GM19328 (cell line): ENCODE results near the gene TBC1D1.

ENCODE experiments used
- ATAC-seq: cut with Tn5 transposase; IDR thresholded peaks from one replicate; pipeline ENCODE4 v1.9.1; 2021; ENCODE audit warnings: mild to moderate bottlenecking, moderate library complexity; ENCODE audit not compliant: unreplicated experiment

Gene TBC1D1

DNA sequence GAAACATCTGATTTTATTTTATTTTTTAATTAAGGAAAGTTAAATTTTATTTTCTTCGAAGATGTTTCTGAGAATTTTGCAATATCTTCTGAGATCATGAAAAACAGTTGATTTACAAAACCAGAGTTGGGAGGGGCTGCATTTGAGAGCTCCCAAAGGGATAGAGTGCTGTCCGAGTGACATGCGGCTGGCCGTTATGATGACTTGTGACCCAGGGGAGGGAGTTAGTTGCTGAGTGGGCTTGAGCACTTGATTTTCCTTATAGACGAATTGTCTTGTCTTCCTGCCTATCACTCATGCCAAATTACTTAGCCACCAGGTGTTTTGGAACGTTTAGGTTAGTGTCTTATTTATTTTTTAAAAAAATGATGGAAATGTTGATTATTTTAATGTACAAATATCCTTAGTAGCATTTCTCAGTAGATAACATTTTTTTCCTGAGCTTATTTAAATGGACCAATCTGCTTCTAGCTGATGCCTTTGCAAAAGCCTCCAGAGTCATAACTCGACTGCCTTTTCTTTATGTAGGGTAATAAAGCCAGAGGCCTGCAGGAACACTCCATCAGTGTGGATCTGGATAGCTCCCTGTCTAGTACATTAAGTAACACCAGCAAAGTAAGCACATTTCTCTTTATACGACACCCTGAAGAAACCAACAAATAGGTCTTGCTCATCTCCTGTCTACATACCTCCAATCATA is 154.6 kb downstream of the TBC1D1 start:
- no peak for ATAC-seq

DNA sequence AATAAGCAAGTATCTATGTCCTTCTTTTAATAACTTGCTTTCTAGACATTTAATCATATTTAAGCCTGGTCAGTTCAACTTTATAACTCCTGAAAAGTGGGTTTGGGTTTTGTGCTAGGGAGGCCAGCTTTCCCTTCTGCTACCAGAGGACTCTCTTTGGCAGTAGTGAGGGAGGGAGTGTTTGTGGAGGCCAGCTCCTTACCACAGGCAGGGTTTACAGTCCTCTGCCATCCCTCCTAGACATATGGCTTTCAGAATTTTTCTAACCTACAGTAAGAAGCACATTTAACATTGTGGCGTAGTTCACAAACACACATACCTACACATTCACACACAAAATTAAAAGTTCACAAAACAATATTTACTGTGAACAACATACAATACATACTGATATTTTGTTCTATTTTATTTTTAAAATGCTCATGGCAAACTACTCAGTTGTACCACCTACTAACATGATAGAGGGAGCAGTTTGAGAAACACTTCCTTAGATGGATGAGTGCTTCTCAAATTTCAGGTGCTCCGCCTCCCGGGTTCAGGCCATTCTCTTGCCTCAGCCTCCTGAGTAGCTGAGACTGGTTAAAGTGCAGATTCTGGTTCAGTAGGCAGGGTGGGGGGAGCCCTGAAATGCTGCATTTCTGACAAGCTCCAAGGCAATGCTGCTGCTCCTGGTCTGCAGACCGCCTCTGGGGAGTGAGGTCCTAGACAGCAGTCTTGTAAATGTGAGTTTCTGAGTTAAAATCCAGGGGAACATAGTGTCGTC is 156.0 kb downstream of the TBC1D1 start:
- no peak for ATAC-seq

DNA sequence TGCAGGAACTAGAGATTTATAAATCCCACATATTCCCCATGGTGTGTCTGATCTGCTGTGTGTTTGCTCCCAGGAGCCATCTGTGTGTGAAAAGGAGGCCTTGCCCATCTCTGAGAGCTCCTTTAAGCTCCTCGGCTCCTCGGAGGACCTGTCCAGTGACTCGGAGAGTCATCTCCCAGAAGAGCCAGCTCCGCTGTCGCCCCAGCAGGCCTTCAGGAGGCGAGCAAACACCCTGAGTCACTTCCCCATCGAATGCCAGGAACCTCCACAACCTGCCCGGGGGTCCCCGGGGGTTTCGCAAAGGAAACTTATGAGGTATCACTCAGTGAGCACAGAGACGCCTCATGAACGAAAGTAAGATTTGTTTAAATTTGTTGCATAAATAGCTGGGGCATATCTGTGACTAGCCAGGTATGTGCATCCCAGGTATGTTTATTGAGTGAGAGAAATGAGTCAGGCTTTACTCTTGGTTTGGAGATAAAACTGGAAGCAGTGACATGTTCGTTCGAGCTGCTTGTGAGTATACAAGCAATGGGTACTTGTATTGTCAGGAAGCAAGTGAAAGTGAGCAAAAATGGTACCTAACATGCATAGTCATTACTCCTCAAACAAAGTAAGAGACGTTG is 158.8 kb downstream of the TBC1D1 start:
- no peak for ATAC-seq

DNA sequence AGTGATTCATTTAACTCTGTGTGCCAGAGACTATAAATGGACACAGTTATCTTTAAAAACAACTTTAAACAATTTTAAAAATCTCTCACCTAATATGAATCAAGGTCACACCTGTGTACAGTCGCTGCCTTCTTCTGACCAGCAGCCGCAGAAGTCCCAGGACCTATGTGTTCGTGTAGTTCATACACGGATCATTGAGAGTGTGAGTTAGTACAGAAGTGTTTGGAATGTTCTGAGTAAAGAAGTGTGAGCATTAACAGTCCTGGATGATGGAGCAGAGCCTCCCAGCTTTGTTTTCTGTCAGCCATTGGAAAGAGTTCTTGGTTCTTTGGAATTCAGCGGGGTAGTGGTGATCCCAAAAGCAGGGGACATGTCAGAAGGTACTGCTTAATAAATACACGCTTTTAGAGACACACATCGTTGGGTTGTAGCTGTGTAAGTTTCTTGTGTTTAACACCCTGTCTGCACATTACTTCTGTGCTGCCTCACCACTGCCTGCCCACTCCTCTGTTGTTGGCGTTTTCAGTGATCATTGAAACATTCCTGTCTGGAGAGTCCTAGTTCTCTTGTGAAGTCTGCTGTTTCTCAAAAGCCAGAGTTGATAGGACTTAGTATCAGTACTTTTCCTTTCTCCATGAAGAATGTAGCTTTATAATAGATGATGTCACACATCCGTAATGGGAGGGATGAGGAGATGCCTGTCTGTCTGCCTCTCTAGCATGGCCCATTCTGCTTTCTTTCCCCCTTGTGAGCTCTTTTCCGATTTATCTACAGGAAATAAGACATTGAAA is 159.9 kb downstream of the TBC1D1 start:
- no peak for ATAC-seq

DNA sequence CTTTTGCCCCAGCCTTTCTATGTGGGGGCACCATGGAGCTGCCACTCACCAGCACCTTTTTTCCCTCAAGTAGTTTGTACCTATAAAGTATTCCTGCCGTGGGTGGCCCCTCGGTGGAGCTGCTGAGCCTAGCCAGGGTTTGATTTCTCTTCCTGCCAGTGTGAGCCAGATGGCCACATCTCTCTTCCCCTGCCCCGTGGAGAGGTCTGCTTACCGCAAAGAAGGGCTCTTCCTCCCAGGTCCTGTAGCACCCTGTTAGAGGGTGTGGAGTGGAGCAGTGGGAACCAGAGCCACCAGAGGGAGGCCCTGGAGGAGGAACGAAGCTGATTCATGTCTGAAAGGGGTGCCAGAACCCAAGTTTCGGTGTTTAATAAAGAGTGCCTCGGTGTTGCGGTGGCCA is 164.7 kb downstream of the TBC1D1 start:
- no peak for ATAC-seq

DNA sequence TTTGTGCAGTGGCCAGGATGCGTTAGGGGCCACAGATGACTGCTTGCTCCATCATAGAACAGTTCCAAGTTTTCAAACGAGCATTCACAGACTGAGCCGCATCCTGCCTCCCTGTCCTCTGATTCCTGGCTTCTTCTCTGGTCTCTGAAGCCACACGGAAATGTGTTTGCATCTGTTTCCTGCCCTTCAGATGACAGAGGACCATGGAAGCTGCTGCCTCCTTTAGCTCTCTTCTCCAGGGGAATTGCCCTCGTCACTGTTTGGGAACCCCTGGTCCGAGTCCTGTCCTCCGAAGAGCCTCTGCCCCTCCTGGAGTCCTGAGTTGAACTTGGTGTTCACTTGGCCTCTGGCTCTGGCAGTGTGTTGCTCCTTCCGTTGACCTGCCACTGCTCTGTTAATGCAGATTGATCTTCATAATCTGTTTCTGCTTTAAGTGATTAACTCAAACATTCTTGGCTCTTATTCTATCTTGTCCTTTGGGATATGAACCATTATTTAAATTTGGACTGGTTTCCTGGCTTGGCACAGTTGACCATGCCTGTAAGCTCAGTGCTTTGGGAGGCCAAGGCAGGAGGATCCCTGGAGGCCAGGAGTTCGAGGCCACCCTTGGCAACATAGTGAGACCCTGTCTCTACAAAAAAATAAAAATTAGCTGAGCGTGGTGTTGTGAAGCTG is 165.3 kb downstream of the TBC1D1 start:
- ATAC-seq, result no peak

DNA sequence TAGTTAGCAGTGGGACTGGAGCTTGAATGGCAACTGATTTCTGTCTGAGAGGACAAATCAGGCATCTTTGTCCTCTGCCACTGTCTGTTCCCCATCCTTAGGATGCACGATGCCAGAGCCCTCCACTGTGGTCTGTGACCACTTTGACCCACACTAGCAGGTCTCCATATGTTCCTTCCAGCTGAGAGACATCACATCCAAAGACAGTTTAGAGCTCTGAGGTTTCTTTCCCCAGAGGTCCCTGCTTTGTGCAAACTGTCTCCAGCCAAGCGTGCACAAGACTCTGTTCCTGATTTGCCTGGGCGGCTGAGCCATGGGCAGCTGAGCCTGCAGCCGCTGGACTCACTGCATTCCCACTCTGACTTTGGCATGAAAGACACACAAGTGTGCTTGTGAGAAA is 167.3 kb downstream of the TBC1D1 start:
- no peak for ATAC-seq

DNA sequence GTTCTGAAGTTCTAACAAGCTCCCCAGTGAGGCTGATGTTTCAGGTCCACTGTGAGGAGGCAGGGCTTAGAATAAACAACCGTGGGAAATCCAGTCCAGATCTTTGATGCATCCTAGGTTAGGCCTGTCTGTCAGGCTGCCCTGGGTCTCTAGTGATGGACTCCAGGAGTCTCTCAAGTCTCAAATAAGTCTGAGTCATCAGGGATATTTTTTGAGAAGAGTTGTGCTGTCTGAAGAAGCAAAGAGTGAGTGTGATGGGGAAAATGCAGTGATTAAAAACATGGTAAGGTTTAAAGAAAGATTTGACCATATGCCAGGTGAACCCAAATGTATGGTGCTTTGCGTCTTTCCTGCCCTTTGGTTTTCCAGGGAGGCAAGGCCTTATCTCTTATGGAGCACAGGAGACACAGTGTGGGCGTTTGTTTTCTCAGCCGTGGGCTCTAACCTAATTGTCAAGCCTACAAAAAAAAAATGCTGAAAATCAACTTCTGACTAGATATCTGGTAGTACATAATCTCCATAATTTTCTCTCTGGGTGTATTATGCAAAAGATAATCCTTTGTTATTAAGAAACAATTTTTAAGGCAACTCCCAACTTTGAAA is 170.0 kb downstream of the TBC1D1 start:
- no peak for ATAC-seq

DNA sequence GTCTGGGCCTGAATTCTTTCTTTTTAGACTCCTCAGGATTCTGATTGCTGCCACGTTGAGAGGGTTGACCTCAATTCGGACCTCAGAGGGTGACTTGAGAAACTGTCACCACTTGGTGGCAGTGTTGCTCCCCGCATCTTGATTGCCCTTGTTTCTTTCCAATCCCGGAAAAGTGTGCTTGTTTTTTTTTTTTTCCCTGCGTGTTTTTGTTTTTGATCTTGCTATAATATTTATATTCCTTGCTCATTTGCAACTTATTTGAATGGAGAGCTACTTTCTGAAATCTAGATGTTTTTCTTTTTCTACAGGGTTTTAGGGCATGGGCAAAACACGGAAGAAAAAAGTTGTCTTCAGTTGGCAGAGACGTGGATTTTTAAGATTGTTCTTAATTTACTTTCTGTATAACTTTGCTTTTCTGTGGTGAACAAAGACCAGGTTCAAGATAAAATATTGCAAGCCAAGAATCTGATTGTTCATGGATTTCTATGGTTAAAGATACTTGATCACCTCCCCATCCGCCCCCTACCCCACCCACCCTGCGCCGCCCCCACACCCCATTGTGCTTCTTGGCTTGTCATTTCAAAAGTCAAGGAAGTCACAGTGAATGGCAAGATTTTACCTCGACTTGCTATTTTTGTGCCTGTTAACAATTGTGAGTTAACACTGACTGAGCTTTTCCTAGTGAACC is 171.3 kb downstream of the TBC1D1 start:
- no peak for ATAC-seq

DNA sequence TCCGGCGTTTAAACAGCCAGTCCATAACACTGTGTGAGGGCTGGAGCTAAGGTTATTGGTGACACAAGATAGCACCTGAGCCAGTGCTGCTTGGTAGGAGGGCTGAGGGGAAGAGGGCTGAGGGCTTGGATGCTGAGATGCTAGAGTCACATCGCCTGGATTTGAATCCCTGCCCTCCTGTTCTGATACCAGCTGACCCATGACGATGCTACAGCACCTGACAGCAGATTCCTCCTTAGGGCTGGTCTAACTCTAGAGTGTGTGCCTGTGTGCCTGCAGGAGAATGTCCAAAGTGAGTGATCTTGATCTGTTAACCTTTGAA is 171.9 kb downstream of the TBC1D1 start:
- no peak for ATAC-seq

DNA sequence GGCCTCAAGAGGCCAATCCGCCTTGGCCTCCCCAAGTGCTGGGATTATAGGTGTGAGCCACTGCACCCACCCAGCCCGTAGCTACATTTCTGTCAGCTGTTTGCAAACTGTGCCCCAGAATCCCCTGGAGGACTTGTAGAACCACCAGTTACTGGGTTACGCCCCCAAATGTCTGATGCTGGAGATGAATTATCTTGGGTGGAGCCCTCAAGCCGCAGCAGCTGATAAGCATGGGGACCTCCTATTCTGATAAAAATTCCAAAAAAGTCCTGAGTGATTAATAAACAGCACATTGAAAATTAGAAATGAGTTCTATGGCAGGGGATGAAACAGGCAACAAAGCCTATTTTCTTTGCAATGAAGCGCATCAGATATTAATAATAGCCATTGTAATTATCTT is 174.3 kb downstream of the TBC1D1 start:
- ATAC-seq, result no peak

DNA sequence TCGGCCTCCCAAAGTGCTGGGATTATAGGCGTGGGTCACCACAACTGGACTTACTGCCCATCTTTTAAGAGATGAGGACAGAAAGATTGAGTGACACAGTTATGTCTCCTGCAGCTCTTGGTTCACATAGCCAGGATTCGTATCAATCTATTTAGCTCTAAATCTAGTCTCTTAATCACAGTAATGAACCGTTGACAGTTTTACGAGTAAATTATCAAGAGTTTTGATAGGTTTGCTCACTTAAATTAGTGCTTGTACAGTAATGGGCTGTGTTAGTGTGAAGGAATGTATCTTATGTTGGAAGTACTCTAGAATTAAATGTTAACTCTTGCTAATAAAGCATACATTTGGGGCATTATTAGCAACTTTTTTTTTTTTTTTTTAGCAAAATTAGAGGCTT is 175.0 kb downstream of the TBC1D1 start:
- no peak for ATAC-seq

DNA sequence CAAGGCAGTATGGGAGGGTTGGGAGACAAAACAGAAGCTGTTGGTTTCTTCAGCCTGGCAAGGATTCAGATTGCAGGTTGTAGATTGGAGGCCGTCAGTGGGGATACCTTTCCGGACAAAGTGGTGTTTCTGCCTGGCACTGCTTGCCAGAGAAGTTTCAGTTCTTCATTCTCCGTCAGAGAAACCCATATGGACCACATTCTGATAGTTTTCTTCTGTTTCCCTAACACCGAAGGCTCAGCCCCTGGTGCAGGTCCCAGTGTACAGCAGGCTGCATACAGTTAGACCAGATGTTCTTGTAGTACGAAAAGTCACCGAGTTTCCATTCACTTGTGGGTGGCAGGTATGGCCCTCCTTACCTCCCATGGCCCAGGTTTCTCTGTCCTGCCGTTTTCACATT is 176.6 kb downstream of the TBC1D1 start:
- no peak for ATAC-seq

DNA sequence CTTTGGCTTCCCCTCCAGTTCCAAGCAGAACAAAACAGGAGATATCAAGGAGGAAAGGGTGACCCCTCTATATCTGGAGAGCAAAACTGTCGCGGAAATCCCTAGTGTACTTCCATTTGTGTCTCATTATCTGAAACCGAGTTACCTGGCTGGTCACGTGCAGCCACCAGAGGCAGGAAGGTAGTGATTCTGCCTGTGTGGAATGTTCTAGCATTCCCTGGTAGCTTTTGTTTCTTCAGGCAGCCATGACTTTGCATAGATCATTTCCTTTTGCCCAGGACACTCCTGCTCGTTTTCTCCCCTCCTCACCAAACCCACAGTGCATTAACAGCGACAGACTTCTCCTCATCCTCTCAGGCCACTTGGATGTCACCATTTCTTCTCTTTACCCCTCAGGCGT is 177.2 kb downstream of the TBC1D1 start:
- no peak for ATAC-seq

DNA sequence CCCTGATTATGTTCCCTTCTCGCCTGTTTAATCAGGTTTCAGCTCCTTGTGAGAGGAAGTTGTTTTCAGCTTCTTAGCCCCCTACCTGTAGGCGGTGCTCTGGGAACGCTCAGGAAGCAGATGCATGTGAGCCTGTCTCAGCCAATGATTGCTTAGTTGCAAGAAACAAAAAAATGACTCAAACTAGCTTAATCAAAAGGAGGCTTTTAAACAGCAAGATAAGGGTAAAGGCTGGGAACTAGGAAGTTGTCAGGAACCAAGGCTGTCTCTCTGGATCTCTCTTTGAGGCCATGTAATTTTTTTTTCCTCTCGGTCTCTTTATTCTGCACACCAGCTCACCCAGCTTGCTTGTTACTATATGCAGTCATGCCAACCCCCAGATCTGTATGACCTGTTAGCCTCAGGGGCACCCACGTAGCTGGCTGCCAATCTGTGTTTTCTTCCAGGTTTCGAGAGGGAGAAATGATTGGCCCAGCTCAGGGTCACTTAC is 178.4 kb downstream of the TBC1D1 start:
- no peak for ATAC-seq

DNA sequence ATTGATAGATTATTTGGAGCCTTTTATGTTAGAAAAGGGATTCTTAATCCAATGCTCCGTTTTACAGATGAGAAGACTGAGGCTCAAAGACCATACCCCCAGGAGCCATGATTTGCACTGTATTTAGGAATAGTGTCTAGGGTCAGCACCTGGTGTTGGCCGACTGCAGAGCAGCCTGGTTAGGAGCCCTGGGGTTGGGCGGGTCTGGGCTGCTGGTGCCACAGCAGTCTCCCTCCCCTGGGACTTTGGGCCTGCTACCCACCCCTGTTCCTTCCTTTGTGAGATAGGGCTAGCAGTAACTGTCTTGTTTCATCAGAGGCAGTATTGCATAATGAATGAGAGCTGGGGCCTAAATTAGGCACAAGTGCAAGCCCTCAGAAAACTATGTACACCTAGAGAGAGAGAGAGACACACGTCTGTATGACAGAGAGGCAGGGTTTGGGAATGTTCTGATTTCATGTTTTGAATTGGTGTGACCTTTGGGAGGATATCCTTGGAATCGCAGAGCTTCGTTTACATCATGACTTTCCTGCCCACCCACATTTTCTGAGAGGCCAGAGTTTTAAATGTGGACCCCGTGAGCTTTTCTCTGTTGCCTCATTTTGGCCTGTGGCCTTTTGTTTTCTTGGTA is 181.0 kb downstream of the TBC1D1 start:
- ATAC-seq, result no peak

DNA sequence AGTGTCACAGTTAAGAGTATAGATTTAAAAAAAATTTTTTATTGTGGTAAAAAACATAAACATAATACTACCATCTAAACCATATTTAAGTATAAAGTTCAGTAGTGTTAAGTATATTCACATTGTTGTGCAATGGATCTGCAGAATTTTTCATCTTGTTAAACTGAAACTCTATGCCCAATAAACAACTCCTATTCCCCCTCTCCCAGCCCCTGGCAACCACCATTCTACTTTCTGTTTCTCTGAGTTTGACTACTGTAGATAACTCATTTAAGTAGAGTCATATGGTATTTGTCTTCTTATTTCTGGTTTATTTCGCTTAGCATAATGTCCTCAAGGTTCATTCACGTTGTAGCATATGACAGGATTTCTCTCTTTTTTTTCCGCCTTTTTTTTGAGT is 181.7 kb downstream of the TBC1D1 start:
- ATAC-seq, result no peak

DNA sequence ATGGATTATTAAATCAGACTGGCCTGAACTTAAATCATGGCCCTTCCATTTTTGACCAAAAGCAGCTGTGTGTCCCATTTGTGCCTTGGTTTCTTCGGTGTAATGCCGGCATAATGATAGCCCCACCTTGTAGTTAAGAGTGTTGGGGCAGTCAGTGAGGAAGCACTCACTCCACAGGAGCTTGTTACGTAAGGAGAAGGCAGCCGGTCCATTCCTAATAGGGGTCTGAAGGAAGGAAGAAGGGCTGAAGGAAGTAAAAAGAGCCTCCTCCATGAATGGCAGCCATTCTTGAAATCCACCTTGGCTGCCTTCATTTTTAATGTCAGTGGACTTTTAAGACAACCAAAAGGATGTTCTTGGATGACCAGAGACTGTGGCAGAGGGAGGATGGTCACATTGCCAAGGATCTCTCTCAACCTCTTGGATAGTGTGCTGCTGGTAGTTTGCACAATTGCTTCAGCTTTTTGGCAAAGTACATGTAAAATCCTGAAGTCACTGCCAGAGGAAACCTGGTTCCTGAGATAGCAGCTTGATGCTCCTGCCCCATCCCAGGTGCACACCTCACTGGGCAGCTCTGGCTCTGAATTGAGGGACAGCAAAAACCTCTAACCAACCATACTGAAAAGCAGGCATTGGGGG is 182.8 kb downstream of the TBC1D1 start:
- ATAC-seq, result no peak
